Nephron progenitor cell (in vitro differentiated cells): Measurements from ENCODE around the gene PF4V1.

Source experiments
- DNase-seq: peaks from one replicate; pipeline ENCODE4 v3.0.0; 2021
- H3K27ac Mint-ChIP-seq: 2 replicates; pipeline ENCODE4 v1.8.0; 2021; ENCODE audit warnings: mild to moderate bottlenecking, moderate library complexity, mixed read lengths
- H3K27me3 Mint-ChIP-seq: 2 replicates; pipeline ENCODE4 v1.8.0; 2021; ENCODE audit warnings: mild to moderate bottlenecking, low read depth, mixed read lengths; ENCODE audit not compliant: poor library complexity
- H3K36me3 Mint-ChIP-seq: 2 replicates; pipeline ENCODE4 v1.8.0; 2021; ENCODE audit warnings: low read depth, mixed read lengths
- H3K4me1 Mint-ChIP-seq: 2 replicates; pipeline ENCODE4 v1.8.0; 2021; ENCODE audit warnings: mixed read lengths
- H3K4me3 Mint-ChIP-seq: 2 replicates; pipeline ENCODE4 v1.8.0; 2021; ENCODE audit warnings: mild to moderate bottlenecking, moderate library complexity, mixed read lengths
- H3K9me3 Mint-ChIP-seq: 2 replicates; pipeline ENCODE4 v1.8.0; 2021; ENCODE audit warnings: mild to moderate bottlenecking, moderate library complexity, mixed read lengths
- TF ChIP-seq, protein P1 (sequence below): fragments of 200-600 bp; sonication (generic); IDR thresholded peaks from 2 replicates; pipeline ENCODE4 v1.5.0; 2021; ENCODE audit warnings: antibody characterized with exemption

The PF4V1 gene

DNA sequence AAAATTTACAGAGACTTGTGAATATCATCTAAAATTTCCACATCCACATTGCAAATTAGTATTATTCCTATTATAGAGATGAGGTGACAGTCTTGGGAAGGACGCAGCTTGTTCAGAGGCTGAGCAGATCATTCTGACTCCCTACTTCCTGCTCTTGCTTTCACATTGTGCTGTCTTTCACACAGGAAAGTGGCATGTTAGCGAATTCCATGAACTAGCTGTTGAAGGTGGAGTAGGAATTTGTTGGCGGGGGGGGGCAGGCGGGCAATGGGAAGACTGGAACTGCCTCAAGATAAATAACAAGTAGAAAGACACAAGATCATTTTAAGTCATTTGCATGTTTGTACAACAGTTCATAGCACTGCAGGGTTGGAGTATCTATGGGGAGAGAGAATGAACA lies 2.3 kb downstream of the PF4V1 start:
- peaks cover 24% of the 10 kb centered on the region for H3K27me3 Mint-ChIP-seq
- no peak overlapping the region for H3K4me3 Mint-ChIP-seq
- no peak overlapping the region for H3K27ac Mint-ChIP-seq
- H3K4me1 Mint-ChIP-seq: no peaks in the 10 kb centered on the region
- no peak for DNase-seq
- H3K36me3 Mint-ChIP-seq: no peaks in the 10 kb centered on the region
- TF ChIP-seq, protein P1, sequence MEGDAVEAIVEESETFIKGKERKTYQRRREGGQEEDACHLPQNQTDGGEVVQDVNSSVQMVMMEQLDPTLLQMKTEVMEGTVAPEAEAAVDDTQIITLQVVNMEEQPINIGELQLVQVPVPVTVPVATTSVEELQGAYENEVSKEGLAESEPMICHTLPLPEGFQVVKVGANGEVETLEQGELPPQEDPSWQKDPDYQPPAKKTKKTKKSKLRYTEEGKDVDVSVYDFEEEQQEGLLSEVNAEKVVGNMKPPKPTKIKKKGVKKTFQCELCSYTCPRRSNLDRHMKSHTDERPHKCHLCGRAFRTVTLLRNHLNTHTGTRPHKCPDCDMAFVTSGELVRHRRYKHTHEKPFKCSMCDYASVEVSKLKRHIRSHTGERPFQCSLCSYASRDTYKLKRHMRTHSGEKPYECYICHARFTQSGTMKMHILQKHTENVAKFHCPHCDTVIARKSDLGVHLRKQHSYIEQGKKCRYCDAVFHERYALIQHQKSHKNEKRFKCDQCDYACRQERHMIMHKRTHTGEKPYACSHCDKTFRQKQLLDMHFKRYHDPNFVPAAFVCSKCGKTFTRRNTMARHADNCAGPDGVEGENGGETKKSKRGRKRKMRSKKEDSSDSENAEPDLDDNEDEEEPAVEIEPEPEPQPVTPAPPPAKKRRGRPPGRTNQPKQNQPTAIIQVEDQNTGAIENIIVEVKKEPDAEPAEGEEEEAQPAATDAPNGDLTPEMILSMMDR: no peak
- no peaks in the 10 kb centered on the region for H3K9me3 Mint-ChIP-seq

DNA sequence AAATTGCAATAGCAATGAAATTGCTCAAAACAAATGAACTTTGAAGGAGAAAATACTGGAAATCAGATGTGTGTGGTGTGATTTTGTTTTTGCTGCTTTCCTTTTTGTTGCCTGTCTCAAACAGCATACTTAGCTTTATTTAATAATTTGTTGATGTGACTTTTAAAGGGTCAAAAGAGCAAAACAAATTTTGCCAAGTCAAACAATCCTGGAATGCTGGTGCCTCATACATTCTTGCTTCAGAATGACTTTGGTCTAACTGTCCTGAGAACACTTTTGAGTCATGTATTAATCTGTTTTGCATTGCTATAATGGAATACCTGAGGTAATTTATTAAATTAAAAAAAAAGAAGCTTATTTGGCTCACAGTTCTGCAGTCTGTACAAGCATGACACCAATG lies 3.4 kb downstream of the PF4V1 start:
- no peak for DNase-seq
- no peak overlapping the region for H3K4me3 Mint-ChIP-seq
- H3K27ac Mint-ChIP-seq: no peak overlapping the region
- TF ChIP-seq, protein P1: no peak
- peaks cover 24% of the 10 kb centered on the region for H3K27me3 Mint-ChIP-seq
- H3K4me1 Mint-ChIP-seq: no peaks in the 10 kb centered on the region
- H3K36me3 Mint-ChIP-seq: no peaks in the 10 kb centered on the region
- H3K9me3 Mint-ChIP-seq: no peaks in the 10 kb centered on the region

DNA sequence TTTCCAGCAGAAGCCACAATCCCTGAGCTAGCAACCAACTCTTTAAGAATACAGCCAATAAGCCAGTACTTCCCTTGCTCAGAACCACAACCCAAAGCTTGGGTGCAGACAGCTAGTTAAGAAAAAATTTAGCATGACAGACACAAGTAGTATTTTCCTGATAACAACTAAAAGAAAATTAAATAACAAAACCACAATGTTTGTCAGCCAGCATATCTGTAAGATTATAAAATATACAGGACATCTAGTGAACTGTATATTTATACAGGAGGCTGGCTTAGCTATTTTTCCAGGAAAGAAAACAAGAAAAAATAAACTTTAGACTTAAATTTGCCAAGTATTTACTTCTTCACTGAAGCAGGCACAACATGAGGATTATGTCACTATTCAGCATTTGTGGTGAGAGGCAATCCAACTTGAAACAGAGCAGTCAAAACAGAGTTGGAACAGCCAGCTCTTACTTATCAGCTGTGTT lies 6.6 kb downstream of the PF4V1 start:
- DNase-seq: no peak
- Mint-ChIP-seq H3K9me3 (no peaks in the 10 kb centered on the region), H3K27ac (no peak overlapping the region), H3K27me3 (peaks cover 15% of the 10 kb centered on the region), H3K36me3 (no peaks in the 10 kb centered on the region), H3K4me3 (no peak overlapping the region), H3K4me1 (no peaks in the 10 kb centered on the region)
- TF ChIP-seq, protein P1: no peak

DNA sequence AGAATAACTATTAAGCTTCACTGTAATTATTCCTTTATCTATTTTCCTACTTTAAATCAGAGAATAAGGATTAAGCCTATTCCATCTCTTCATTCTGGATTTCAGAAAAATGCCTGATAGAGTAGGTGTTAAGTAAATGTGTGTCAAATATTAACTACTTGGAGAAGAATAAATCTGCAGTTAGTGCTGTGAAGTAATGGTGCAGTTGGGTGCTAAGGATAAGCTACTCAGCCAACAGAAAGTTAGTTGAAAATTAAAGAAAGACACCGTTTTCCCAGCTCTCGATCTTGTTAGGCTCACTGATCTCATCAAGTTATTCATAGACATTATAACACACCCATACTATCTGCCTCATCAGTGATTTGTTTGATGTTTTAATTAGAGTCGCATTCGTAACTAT lies 7.1 kb downstream of the PF4V1 start:
- no peak overlapping the region for H3K27ac Mint-ChIP-seq
- DNase-seq: no peak
- H3K36me3 Mint-ChIP-seq: no peaks in the 10 kb centered on the region
- H3K9me3 Mint-ChIP-seq: no peaks in the 10 kb centered on the region
- TF ChIP-seq, protein P1: no peak
- peaks cover 13% of the 10 kb centered on the region for H3K27me3 Mint-ChIP-seq
- H3K4me1 Mint-ChIP-seq: no peaks in the 10 kb centered on the region
- H3K4me3 Mint-ChIP-seq: no peak overlapping the region

DNA sequence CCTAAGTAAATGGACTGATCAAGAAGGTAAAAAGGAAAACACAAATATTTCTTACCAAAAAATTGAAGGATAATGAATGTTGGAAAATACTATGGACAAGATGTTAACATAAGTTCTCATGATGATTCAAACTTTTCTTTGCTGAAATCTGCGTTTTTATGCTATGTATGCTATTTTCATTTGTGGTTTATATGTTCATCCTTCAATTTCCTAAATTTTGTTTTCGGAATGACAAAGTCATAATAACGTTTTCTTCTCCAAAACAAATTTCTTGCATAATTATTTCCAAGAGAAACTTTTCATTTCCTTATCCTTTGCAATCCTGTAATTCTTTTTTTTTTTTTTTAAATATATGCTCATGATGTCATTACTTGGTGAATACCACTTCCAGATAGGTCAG lies 7.8 kb downstream of the PF4V1 start:
- DNase-seq: no peak
- TF ChIP-seq, protein P1: no peak
- Mint-ChIP-seq H3K36me3 (no peaks in the 10 kb centered on the region), H3K27me3 (peaks cover 18% of the 10 kb centered on the region), H3K4me1 (no peaks in the 10 kb centered on the region), H3K9me3 (no peaks in the 10 kb centered on the region), H3K4me3 (no peak overlapping the region), H3K27ac (no peak overlapping the region)

DNA sequence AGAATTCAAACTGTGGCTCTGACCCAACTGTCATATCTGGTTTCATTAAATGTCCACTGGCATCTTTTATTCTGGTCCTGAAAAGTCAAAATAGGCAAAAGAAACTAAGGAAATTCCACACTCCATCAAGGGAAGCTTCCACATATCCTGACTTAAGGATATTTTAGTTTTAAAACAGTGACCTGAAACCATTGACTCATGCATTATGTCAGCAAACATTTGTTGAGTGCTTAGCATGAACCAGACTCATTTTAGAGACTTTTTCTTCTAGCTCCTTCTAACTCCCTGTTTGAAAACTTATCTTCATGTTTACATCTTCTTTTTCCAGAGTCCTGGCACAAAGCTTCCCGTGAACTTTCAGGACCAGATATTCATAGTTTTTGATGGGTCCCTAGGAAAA lies 9.2 kb downstream of the PF4V1 start:
- H3K4me3 Mint-ChIP-seq: no peak overlapping the region
- H3K27me3 Mint-ChIP-seq: peaks cover 29% of the 10 kb centered on the region

More for the DNA sequence above, 9.2 kb downstream of the PF4V1 start:
- H3K27ac Mint-ChIP-seq: no peak overlapping the region
- no peaks in the 10 kb centered on the region for H3K9me3 Mint-ChIP-seq
- H3K4me1 Mint-ChIP-seq: no peaks in the 10 kb centered on the region
- TF ChIP-seq, protein P1: no peak
- DNase-seq: no peak
- no peaks in the 10 kb centered on the region for H3K36me3 Mint-ChIP-seq
